K562 (cell line): ENCODE measurements around the gene BTG2. TPM values are rescaled to one million over a fixed set of nuclear protein-coding genes. Genes with fewer than 3 reads are reported as not detected.

Experiments used
- CBFA2T3 ChIP-seq: fragments of 450-650 bp; IDR thresholded peaks from 2 replicates; pipeline ENCODE4 v1.6.1; 2017
- CBX2 ChIP-seq: fragments of 200-600 bp; sonication (generic); IDR thresholded peaks from one replicate; pipeline ENCODE4 v1.6.1; 2012; ENCODE audit warnings: mild to moderate bottlenecking, low read length, inconsistent platforms; ENCODE audit not compliant: insufficient read depth, poor library complexity, severe bottlenecking
- DNMT1 ChIP-seq: fragments of 450-650 bp; IDR thresholded peaks from 2 replicates; pipeline ENCODE4 v1.6.1; 2016; ENCODE audit warnings: antibody characterized with exemption, mild to moderate bottlenecking
- ELF1 ChIP-seq: fragments of 200-800 bp; sonication (Bioruptor generic); IDR thresholded peaks from 2 replicates; pipeline ENCODE4 v1.6.1; 2016; ENCODE audit warnings: missing genetic modification characterization, missing compliant biosample characterization
- GABPB2 ChIP-seq: fragments of 250-450 bp; sonication (Bioruptor Pico); conservative IDR thresholded peaks from 2 replicates; pipeline ENCODE4 v1.5.1; 2021; ENCODE audit warnings: mild to moderate bottlenecking
- KDM4B ChIP-seq, 2 experiments: fragments of 450-650 bp in 1 of 2; sonication (generic) in 1 of 2; IDR thresholded peaks; 2 replicates each; pipeline ENCODE4 v1.6.1; 2016 to 2017; ENCODE audit warnings: borderline replicate concordance in 2 of 2, antibody characterized with exemption in 1 of 2, low read depth in 1 of 2, mild to moderate bottlenecking in 1 of 2
- NRF1 ChIP-seq, 2 experiments: fragments of 450-650 bp; IDR thresholded peaks in 1 of 2; conservative IDR thresholded peaks in 1 of 2; 2 replicates each; pipeline ENCODE4 v1.6.1; 2014; ENCODE audit warnings: mild to moderate bottlenecking in 2 of 2
- PURB ChIP-seq: sonication (generic); formaldehyde crosslinking; IDR thresholded peaks from 2 replicates; pipeline ENCODE4 v1.9.0; 2021; ENCODE audit warnings: low read depth, mild to moderate bottlenecking, missing genetic modification reagents
- TAF15 ChIP-seq: fragments of 200-400 bp; formaldehyde crosslinking; IDR thresholded peaks from 2 replicates; pipeline ENCODE4 v1.6.1; 2017; ENCODE audit warnings: mild to moderate bottlenecking, low read depth, low read length, moderate library complexity
- TCF3 ChIP-seq: sonication (generic); formaldehyde crosslinking; IDR thresholded peaks from 2 replicates; pipeline ENCODE4 v1.4.0; 2020; ENCODE audit warnings: mild to moderate bottlenecking, missing genetic modification reagents
- TCF7 ChIP-seq: sonication (generic); IDR thresholded peaks from 2 replicates; pipeline ENCODE4 v1.6.1; 2016; ENCODE audit warnings: antibody characterized with exemption, borderline replicate concordance
- THAP12 ChIP-seq: fragments of 250-450 bp; sonication (Bioruptor Pico); IDR thresholded peaks from 2 replicates; pipeline ENCODE4 v1.9.0; 2021; ENCODE audit warnings: mild to moderate bottlenecking, inconsistent platforms
- ZNF146 ChIP-seq: IDR thresholded peaks from one replicate; pipeline ENCODE4 v1.6.1; 2018; ENCODE audit warnings: missing compliant biosample characterization; ENCODE audit not compliant: unreplicated experiment
- ZNF263 ChIP-seq: sonication (generic); formaldehyde crosslinking; IDR thresholded peaks from 2 replicates; pipeline ENCODE4 v1.8.0; 2022; ENCODE audit warnings: mild to moderate bottlenecking, missing genetic modification reagents, borderline replicate concordance
- ZNF830 ChIP-seq: fragments of 250-450 bp; sonication (Bioruptor Pico); IDR thresholded peaks from 2 replicates; pipeline ENCODE4 v1.5.0; 2021; ENCODE audit warnings: mild to moderate bottlenecking
- polyA plus RNA-seq, 8 experiments: library from polyadenylated mRNA; depleted of rRNA in 4 of 8; stranded (reverse) in 5 of 8; unstranded in 3 of 8; fragments of >200 nt; fragmentation: Nextera tagmentation in 2 of 8; fragmentation: Illumina TruSeq in 1 of 8; extraction: Ambion mirVana in 2 of 8; extraction: Trizol in 1 of 8; gene quantifications; 2 replicates each; pipeline versions ENCODE4 v1.2.1 to v1.2.3, GENCODE V29; 2011 to 2014; ENCODE audit warnings: inconsistent platforms in 1 of 8, missing spikeins in 1 of 8
- total RNA-seq, 7 experiments: library from RNA; depleted of rRNA in 6 of 7; stranded (reverse); fragments of >200 nt in 6 of 7; fragmentation: Illumina TruSeq in 2 of 7; extraction: Trizol in 2 of 7; gene quantifications; 2 replicates each; pipeline versions ENCODE4 v1.2.1 to v1.2.3, GENCODE V29; 2011 to 2021; ENCODE audit warnings: low replicate concordance in 1 of 7
- TF ChIP-seq, protein P1 (sequence below): fragments of 250-450 bp; sonication (Bioruptor Pico); IDR thresholded peaks from 2 replicates; pipeline ENCODE4 v1.8.0; 2021; ENCODE audit warnings: mild to moderate bottlenecking, moderate library complexity
- TF ChIP-seq, protein P2 (sequence below): sonication (generic); formaldehyde crosslinking; IDR thresholded peaks from 2 replicates; pipeline ENCODE4 v1.8.0; 2023; ENCODE audit warnings: mild to moderate bottlenecking, missing genetic modification reagents
- TF ChIP-seq, protein P3 (sequence below): fragments of 450-650 bp; IDR thresholded peaks from 2 replicates; pipeline ENCODE4 v1.6.1; 2014; ENCODE audit warnings: low read depth, mild to moderate bottlenecking, moderate library complexity, borderline replicate concordance

Gene BTG2
- total and polyA plus RNA-seq, 9 of the 15 experiments (the other 6 are each of a cell fraction or from before 2014, with no cell fraction given): 2.3 to 41.9 (median 8.7) TPM

GRCh38 chr1:203306089-203306964, 1.0 kb downstream of the BTG2 start (continued):
- TF ChIP-seq CBFA2T3 (peak; percentile 93), ZNF146 (CRISPR knock-in tag) (no peak), NRF1 (conservative IDR thresholded peaks at IDR 0.05 in 1 of 2, IDR thresholded peaks at IDR 0.05 in 1 of 2) (no peak), ZNF263 (CRISPR knock-in tag) (peak; percentile 38; the same call in 1 of the 2 replicates), KDM4B (IDR thresholded peaks at IDR 0.05; ENCODE audit: borderline replicate concordance in 2 of 2, low read depth in 1 of 2) (no peak), DNMT1 (no peak), PURB (no peak), TCF7 (peak; percentile 66; the same call in 1 of the 2 replicates), TCF3 (CRISPR knock-in tag) (peak; percentile 74), CBX2 (no peak), THAP12 (no peak), TAF15 (no peak), ZNF830 (0 out of 2 replicates have a peak, but pooled peaks have one; percentile 55), ELF1 (tag) (no peak), GABPB2 (CRISPR knock-in tag) (no peak)
- TF ChIP-seq, protein P1, sequence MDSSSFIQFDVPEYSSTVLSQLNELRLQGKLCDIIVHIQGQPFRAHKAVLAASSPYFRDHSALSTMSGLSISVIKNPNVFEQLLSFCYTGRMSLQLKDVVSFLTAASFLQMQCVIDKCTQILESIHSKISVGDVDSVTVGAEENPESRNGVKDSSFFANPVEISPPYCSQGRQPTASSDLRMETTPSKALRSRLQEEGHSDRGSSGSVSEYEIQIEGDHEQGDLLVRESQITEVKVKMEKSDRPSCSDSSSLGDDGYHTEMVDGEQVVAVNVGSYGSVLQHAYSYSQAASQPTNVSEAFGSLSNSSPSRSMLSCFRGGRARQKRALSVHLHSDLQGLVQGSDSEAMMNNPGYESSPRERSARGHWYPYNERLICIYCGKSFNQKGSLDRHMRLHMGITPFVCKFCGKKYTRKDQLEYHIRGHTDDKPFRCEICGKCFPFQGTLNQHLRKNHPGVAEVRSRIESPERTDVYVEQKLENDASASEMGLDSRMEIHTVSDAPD (CRISPR knock-in tag): no peak
- TF ChIP-seq, protein P2, sequence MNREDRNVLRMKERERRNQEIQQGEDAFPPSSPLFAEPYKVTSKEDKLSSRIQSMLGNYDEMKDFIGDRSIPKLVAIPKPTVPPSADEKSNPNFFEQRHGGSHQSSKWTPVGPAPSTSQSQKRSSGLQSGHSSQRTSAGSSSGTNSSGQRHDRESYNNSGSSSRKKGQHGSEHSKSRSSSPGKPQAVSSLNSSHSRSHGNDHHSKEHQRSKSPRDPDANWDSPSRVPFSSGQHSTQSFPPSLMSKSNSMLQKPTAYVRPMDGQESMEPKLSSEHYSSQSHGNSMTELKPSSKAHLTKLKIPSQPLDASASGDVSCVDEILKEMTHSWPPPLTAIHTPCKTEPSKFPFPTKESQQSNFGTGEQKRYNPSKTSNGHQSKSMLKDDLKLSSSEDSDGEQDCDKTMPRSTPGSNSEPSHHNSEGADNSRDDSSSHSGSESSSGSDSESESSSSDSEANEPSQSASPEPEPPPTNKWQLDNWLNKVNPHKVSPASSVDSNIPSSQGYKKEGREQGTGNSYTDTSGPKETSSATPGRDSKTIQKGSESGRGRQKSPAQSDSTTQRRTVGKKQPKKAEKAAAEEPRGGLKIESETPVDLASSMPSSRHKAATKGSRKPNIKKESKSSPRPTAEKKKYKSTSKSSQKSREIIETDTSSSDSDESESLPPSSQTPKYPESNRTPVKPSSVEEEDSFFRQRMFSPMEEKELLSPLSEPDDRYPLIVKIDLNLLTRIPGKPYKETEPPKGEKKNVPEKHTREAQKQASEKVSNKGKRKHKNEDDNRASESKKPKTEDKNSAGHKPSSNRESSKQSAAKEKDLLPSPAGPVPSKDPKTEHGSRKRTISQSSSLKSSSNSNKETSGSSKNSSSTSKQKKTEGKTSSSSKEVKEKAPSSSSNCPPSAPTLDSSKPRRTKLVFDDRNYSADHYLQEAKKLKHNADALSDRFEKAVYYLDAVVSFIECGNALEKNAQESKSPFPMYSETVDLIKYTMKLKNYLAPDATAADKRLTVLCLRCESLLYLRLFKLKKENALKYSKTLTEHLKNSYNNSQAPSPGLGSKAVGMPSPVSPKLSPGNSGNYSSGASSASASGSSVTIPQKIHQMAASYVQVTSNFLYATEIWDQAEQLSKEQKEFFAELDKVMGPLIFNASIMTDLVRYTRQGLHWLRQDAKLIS (CRISPR knock-in tag): no peak; the same call in none of the 2 replicates
- TF ChIP-seq, protein P3, sequence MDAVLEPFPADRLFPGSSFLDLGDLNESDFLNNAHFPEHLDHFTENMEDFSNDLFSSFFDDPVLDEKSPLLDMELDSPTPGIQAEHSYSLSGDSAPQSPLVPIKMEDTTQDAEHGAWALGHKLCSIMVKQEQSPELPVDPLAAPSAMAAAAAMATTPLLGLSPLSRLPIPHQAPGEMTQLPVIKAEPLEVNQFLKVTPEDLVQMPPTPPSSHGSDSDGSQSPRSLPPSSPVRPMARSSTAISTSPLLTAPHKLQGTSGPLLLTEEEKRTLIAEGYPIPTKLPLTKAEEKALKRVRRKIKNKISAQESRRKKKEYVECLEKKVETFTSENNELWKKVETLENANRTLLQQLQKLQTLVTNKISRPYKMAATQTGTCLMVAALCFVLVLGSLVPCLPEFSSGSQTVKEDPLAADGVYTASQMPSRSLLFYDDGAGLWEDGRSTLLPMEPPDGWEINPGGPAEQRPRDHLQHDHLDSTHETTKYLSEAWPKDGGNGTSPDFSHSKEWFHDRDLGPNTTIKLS: peak; percentile 50; the same call in 1 of the 2 replicates
